ENCODE results near the gene ST3GAL3.

Gene ST3GAL3

GRCh38 chr1:43963006-43963405 is 255.7 kb downstream of the ST3GAL3 start:
- DNase-seq (ENCODE audit: low read depth in 2 of 2) = no peak

- DNase-seq (ENCODE audit: low read depth in 2 of 2) = no peak
These were observed 256.6 kb downstream of the ST3GAL3 start for GRCh38 chr1:43963890-43964289.

GRCh38 chr1:43965316-43965715 is 258.0 kb downstream of the ST3GAL3 start:
- no peak for DNase-seq (ENCODE audit: low read depth in 2 of 2)

- DNase-seq (ENCODE audit: low read depth in 2 of 2) = no peak
These were observed 261.1 kb downstream of the ST3GAL3 start for GRCh38 chr1:43968348-43968948.

GRCh38 chr1:43969416-43969745 is 262.0 kb downstream of the ST3GAL3 start:
- no peak for DNase-seq (ENCODE audit: low read depth in 2 of 2)

GRCh38 chr1:43969746-43970466 is 262.6 kb downstream of the ST3GAL3 start, which contains the start of gene DPH2:
Gene DPH2 (plus strand): TSS chr1:43970010. CDS start chr1:43970176, 166 bp downstream.
- peak; percentile 96 to 98 for DNase-seq (ENCODE audit: low read depth in 2 of 2)

- no peak for DNase-seq (ENCODE audit: low read depth in 2 of 2)
These were observed 263.2 kb downstream of the ST3GAL3 start for GRCh38 chr1:43970502-43970901.

GRCh38 chr1:43970911-43971310 is 263.6 kb downstream of the ST3GAL3 start:
- DNase-seq (ENCODE audit: low read depth in 2 of 2) = no peak

GRCh38 chr1:43971336-43971980 is 264.1 kb downstream of the ST3GAL3 start:
- no peak for DNase-seq (ENCODE audit: low read depth in 2 of 2)

- DNase-seq (ENCODE audit: low read depth in 2 of 2) = no peak
These were observed 266.7 kb downstream of the ST3GAL3 start for GRCh38 chr1:43973981-43974442.

GRCh38 chr1:43974443-43975248 is 267.3 kb downstream of the ST3GAL3 start, which contains the start of gene ATP6V0B:
Gene ATP6V0B (plus strand): TSS chr1:43974960. CDS start chr1:43975041, 81 bp downstream.
- peak; percentile 90 to 96 for DNase-seq (ENCODE audit: low read depth in 2 of 2)

- DNase-seq (ENCODE audit: low read depth in 2 of 2) = no peak
These were observed 268.1 kb downstream of the ST3GAL3 start for GRCh38 chr1:43975249-43975961.

GRCh38 chr1:43976045-43976444 is 268.7 kb downstream of the ST3GAL3 start:
- no peak for DNase-seq (ENCODE audit: low read depth in 2 of 2)

GRCh38 chr1:43976890-43977289 is 269.6 kb downstream of the ST3GAL3 start:
- DNase-seq (ENCODE audit: low read depth in 2 of 2) = no peak

- DNase-seq (ENCODE audit: low read depth in 2 of 2) = no peak
These were observed 270.3 kb downstream of the ST3GAL3 start for GRCh38 chr1:43977376-43978263.

GRCh38 chr1:43978264-43978550 is 270.9 kb downstream of the ST3GAL3 start:
- DNase-seq (ENCODE audit: low read depth in 2 of 2) = no peak

- no peak for DNase-seq (ENCODE audit: low read depth in 2 of 2)
These were observed 271.4 kb downstream of the ST3GAL3 start, which contains the start of gene B4GALT2 for GRCh38 chr1:43978551-43979260. Gene B4GALT2 (plus strand): TSS chr1:43979210. CDS start chr1:43981161, 1,951 bp downstream.

GRCh38 chr1:43979261-43979527 is 271.9 kb downstream of the ST3GAL3 start:
- no peak for DNase-seq (ENCODE audit: low read depth in 2 of 2)

GRCh38 chr1:43979528-43980254 is 272.4 kb downstream of the ST3GAL3 start:
- DNase-seq (ENCODE audit: low read depth in 2 of 2) = no peak

All from stimulated activated CD4-positive, alpha-beta T cell treated with anti-CD3 and anti-CD28 coated beads, Interleukin-15, amount 100 ng/mL, for 48 hours (primary cell).